Fibroblast of lung (primary cell): ENCODE results near the gene CHST8.

Experiments used
- EZH2 ChIP-seq: IDR thresholded peaks from 2 replicates; pipeline ENCODE4 v1.5.1; 2012; ENCODE audit warnings: low read length, control low read depth, mild to moderate bottlenecking; ENCODE audit errors: missing control alignments
- TF ChIP-seq, protein P1 (sequence below), 2 donors: IDR thresholded peaks in 1 of 2; conservative IDR thresholded peaks in 1 of 2; 1 replicate in 1 of 2; 2 replicates in 1 of 2; pipeline ENCODE4 v1.5.1; 2011 to 2012; ENCODE audit warnings: low read length in 2 of 2, control low read depth in 1 of 2, inconsistent platforms in 1 of 2, low read depth in 1 of 2, mild to moderate bottlenecking in 1 of 2

DNA sequence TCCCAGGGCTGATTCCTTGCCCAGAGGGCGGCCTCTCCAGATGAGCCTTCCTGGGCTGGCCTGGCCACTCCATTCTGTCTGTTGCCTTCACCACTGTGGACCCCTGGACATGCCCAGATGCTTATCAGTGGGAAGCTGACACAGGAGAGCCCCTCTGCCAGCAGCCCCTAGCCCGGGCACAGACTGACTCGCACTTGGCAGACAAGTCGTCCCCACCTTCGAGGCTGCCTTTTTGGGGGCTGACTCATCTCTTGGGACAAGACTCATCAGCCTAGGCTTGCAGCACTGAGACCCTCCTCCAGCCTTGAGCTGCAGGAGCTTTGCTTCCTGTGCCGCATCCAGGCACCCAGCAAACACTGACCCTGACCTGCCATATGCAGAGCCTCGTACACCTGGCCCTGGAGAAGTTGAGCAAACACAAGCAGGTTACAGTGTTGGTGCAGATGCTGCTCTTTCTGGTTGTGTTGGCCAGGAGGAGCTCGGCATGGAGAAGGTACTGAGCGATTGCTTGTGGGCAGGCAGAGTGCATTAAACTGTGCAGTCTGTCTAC lies 8.1 kb downstream of the CHST8 start:
- TF ChIP-seq, protein P1, sequence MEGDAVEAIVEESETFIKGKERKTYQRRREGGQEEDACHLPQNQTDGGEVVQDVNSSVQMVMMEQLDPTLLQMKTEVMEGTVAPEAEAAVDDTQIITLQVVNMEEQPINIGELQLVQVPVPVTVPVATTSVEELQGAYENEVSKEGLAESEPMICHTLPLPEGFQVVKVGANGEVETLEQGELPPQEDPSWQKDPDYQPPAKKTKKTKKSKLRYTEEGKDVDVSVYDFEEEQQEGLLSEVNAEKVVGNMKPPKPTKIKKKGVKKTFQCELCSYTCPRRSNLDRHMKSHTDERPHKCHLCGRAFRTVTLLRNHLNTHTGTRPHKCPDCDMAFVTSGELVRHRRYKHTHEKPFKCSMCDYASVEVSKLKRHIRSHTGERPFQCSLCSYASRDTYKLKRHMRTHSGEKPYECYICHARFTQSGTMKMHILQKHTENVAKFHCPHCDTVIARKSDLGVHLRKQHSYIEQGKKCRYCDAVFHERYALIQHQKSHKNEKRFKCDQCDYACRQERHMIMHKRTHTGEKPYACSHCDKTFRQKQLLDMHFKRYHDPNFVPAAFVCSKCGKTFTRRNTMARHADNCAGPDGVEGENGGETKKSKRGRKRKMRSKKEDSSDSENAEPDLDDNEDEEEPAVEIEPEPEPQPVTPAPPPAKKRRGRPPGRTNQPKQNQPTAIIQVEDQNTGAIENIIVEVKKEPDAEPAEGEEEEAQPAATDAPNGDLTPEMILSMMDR (conservative IDR thresholded peaks at IDR 0.05 in 1 of 2, IDR thresholded peaks at IDR 0.05 in 1 of 2; ENCODE audit: low read depth in 1 of 2, low read length in 2 of 2), result no peak
- TF ChIP-seq EZH2, result no peak
